HCT116 (cell line): ENCODE data around the gene PDE6A. TPM values are rescaled to one million over a fixed set of nuclear protein-coding genes. Genes with fewer than 3 reads are reported as not detected.

Source experiments
- ATAC-seq: fragments of 200-7000 bp; cut with Tn5 transposase; 2 replicates; pipeline ENCODE4 v1.9.1; 2020; ENCODE audit warnings: mild to moderate bottlenecking, moderate library complexity
- BruUV-seq: library from RNA; stranded (reverse); fragments of 400-500 nt; replicated peaks from 2 replicates; lab custom pipeline; 2021; lab: Mats Ljungman, UMichigan
- CTCF ChIA-PET: fragments of 300-600 bp; sonication (Branson Sonifier 250); formaldehyde crosslinking; loops from one replicate; lab custom pipeline; 2021; ENCODE audit warnings: antibody characterized with exemption; lab: Charles Lee
- POLR2A ChIA-PET: fragments of 300-600, 350-600 bp; sonication (Branson Sonifier 250); formaldehyde crosslinking; loops from one replicate; lab custom pipeline; 2021; ENCODE audit warnings: antibody characterized with exemption; lab: Charles Lee
- RAD21 ChIA-PET, 2 experiments: fragments of 300-600 bp; sonication (Branson Sonifier 250); formaldehyde crosslinking; loops; one replicate each; lab custom pipeline; 2023; ENCODE audit warnings: low total read pairs in 2 of 2; ENCODE audit not compliant: uncharacterized antibody in 2 of 2, unreplicated experiment in 2 of 2, low non-redundant PET in 1 of 2; lab: Charles Lee
- DNase-seq: peaks from one replicate; pipeline ENCODE4 v3.0.0-alpha.2; 2010; ENCODE audit warnings: low read depth, low spot score
- H2AFZ ChIP-seq: fragments of 200-600 bp; shearing (Covaris generic), sonication (generic); 2 replicates; pipeline ENCODE4 v1.6.1; 2017; ENCODE audit warnings: low read depth, mixed run types, mixed read lengths, antibody characterized with exemption, low read length; ENCODE audit not compliant: poor library complexity, severe bottlenecking
- H3K27ac ChIP-seq: 2 replicates; pipeline ENCODE4 v1.5.1; 2012; ENCODE audit warnings: low read depth, low read length
- H3K27me3 ChIP-seq: fragments of 200-600 bp; sonication (generic); 2 replicates; pipeline ENCODE4 v1.6.1; 2016; ENCODE audit warnings: mixed run types, low read length, mixed read lengths; ENCODE audit not compliant: insufficient read depth
- H3K36me3 ChIP-seq, 2 experiments: fragments of 200-500 bp in 1 of 2; fragments of 200-600 bp in 1 of 2; sonication (Bioruptor generic) in 1 of 2; sonication (generic) in 1 of 2; 2 replicates each; pipeline versions ENCODE4 v1.5.1 to v1.6.1; 2014 to 2016; ENCODE audit warnings: low read length in 2 of 2, inconsistent platforms in 1 of 2, mixed read lengths in 1 of 2, mixed run types in 1 of 2; ENCODE audit not compliant: insufficient read depth in 2 of 2, control insufficient read depth in 1 of 2
- H3K4me1 ChIP-seq, 2 experiments: fragments of 200-600 bp in 1 of 2; sonication (generic) in 1 of 2; 2 replicates each; pipeline versions ENCODE4 v1.5.1 to v1.6.1; 2012 to 2017; ENCODE audit warnings: low read length in 2 of 2, inconsistent platforms in 1 of 2, mild to moderate bottlenecking in 1 of 2, mixed read lengths in 1 of 2, mixed run types in 1 of 2, moderate library complexity in 1 of 2; ENCODE audit not compliant: insufficient read depth in 2 of 2, control insufficient read depth in 1 of 2
- H3K4me2 ChIP-seq: fragments of 200-600 bp; sonication (generic); 2 replicates; pipeline ENCODE4 v1.6.1; 2017; ENCODE audit warnings: mixed run types, low read length, mixed read lengths
- H3K4me3 ChIP-seq, 2 experiments: fragments of 200-600 bp in 1 of 2; sonication (generic) in 1 of 2; replicated peaks in 1 of 2; 2 replicates each; pipeline ENCODE4 v1.5.1; 2011 to 2016; ENCODE audit warnings: low read length in 2 of 2, control low read depth in 1 of 2, low read depth in 1 of 2, mild to moderate bottlenecking in 1 of 2, mixed read lengths in 1 of 2, mixed run types in 1 of 2
- H3K79me2 ChIP-seq: fragments of 200-600 bp; sonication (generic); 2 replicates; pipeline ENCODE4 v1.6.1; 2017; ENCODE audit warnings: mild to moderate bottlenecking, mixed run types, low read length, moderate library complexity, mixed read lengths; ENCODE audit not compliant: insufficient read depth
- H3K9ac ChIP-seq: fragments of 200-600 bp; sonication (generic); 2 replicates; pipeline ENCODE4 v1.6.1; 2016; ENCODE audit warnings: low read length, mixed read lengths
- H3K9me2 ChIP-seq: fragments of 200-600 bp; sonication (generic), shearing (Covaris generic); 2 replicates; pipeline ENCODE4 v1.6.1; 2017; ENCODE audit warnings: mixed run types, mild to moderate bottlenecking, moderate library complexity; ENCODE audit not compliant: insufficient read depth
- H3K9me3 ChIP-seq, 2 experiments: fragments of 200-500 bp in 1 of 2; fragments of 200-600 bp in 1 of 2; sonication (Bioruptor generic) in 1 of 2; sonication (generic) in 1 of 2; 2 replicates each; pipeline ENCODE4 v1.6.1; 2014 to 2017; ENCODE audit warnings: low read length in 2 of 2, mixed read lengths in 2 of 2, inconsistent platforms in 1 of 2, low read depth in 1 of 2, mild to moderate bottlenecking in 1 of 2, mixed run types in 1 of 2, moderate library complexity in 1 of 2; ENCODE audit not compliant: control insufficient read depth in 1 of 2, insufficient read depth in 1 of 2
- H4K20me1 ChIP-seq: fragments of 200-600 bp; sonication (generic), shearing (Covaris generic); 2 replicates; pipeline ENCODE4 v1.6.1; 2017; ENCODE audit warnings: mixed run types, mild to moderate bottlenecking, moderate library complexity; ENCODE audit not compliant: insufficient read depth
- CBX3 ChIP-seq: IDR thresholded peaks from 2 replicates; pipeline ENCODE4 v1.6.1; 2012; ENCODE audit warnings: low read depth
- JUND ChIP-seq: IDR thresholded peaks from 2 replicates; pipeline ENCODE4 v1.6.1; 2012
- SIN3A ChIP-seq: IDR thresholded peaks from 2 replicates; pipeline ENCODE4 v1.6.1; 2012; ENCODE audit warnings: low read depth
- intact Hi-C: fragments of 100-400 bp; cut with micrococcal nuclease; formaldehyde crosslinking; loops from 2 replicates; pipeline ENCODE4 v1.10.0; 2022
- total RNA-seq: library from RNA; stranded (reverse); gene quantifications from one replicate; pipeline ENCODE4 v1.2.1, GENCODE V29; 2021; ENCODE audit not compliant: unreplicated experiment

Gene PDE6A
- total RNA-seq, 1 experiment from 2014 or later: not detected

- no peak for TF ChIP-seq SIN3A
- Histone ChIP-seq H3K79me2 (no peaks in the 10 kb centered on the region), H3K27ac (no peak overlapping the region), H2AFZ (no peak overlapping the region), H3K4me1 (no peaks in the 10 kb centered on the region), H3K36me3 (no peaks in the 10 kb centered on the region), H3K4me2 (no peak overlapping the region), H4K20me1 (no peaks in the 10 kb centered on the region), H3K27me3 (no peaks in the 10 kb centered on the region), H3K9ac (no peak overlapping the region), H3K9me3 (no peaks in the 10 kb centered on the region), H3K4me3 (no peak overlapping the region), H3K9me2 (no peaks in the 10 kb centered on the region)
- ATAC-seq: no peak
- intact Hi-C loops: loop anchor here (10.0 kb wide), 1 partner anchor 1324 kb away; no protein-coding TSS in a partner anchor
- DNase-seq: no peak
- BruUV-seq: no TSS peak
- POLR2A ChIA-PET: no interaction called here
- CTCF ChIA-PET: no interaction called here
- RAD21 ChIA-PET: no interaction called here
These were observed 45.8 kb downstream of the PDE6A start for GRCh38 chr5:149898811-149899210.

GRCh38 chr5:149895416-149896345 lies 48.9 kb downstream of the PDE6A start:
- Histone ChIP-seq H3K79me2 (no peaks in the 10 kb centered on the region), H4K20me1 (no peaks in the 10 kb centered on the region), H3K4me3 (no peak overlapping the region), H3K9me2 (no peaks in the 10 kb centered on the region), H3K27ac (no peak overlapping the region), H3K4me2 (no peak overlapping the region), H3K9ac (no peak overlapping the region), H2AFZ (no peak overlapping the region), H3K27me3 (no peaks in the 10 kb centered on the region), H3K36me3 (no peaks in the 10 kb centered on the region), H3K4me1 (0 out of 4 replicates have a peak, but pooled peaks cover 0 to 3% of the 10 kb centered on the region in 2 experiments), H3K9me3 (no peaks in the 10 kb centered on the region)
- no peak for DNase-seq
- BruUV-seq: no TSS peak
- RAD21 ChIA-PET: interaction anchor here in 1 of 2 experiments (0.6 kb wide), 1 partner anchor 44 kb away, joined by 4 read pairs; no protein-coding TSS in a partner anchor
- CTCF ChIA-PET: interaction anchor here (1.8 kb wide), 1 partner anchor 61 kb away, joined by 4 read pairs; no protein-coding TSS in a partner anchor
- ATAC-seq: no peak
- intact Hi-C loops: loop anchor here (10.0 kb wide), 1 partner anchor 1321 kb away; no protein-coding TSS in a partner anchor
- POLR2A ChIA-PET: no interaction called here
- TF ChIP-seq CBX3 (no peak), JUND (no peak)
